GM12801 (cell line): ENCODE measurements around the gene QPCT.

ENCODE experiments used
- CTCF ChIP-seq: IDR thresholded peaks from one replicate; pipeline ENCODE4 v1.5.1; 2011; ENCODE audit warnings: control low read depth; ENCODE audit not compliant: insufficient read length; ENCODE audit errors: extremely low read depth

The QPCT gene

DNA sequence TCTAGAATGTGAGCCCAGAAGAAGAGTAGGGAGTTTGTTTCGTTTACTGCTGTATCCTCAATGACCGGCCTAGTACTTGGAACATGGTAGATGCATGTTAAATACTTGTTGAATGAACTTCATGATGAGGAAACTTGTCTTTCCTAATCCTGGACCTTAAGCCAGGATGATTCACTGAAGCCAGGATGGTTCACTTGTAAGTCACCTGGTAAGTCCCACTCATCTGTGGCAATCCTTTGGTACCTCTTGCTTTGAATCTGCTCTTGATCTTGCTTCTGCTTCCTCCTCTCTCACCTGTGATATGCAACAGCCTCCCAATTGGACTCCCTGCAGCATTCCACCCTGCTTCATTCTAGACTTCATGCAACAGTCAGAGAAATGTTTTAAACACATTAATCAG is 43.6 kb downstream of the QPCT start:
- no peak for TF ChIP-seq CTCF

GRCh38 chr2:37389395-37389794 is 45.0 kb downstream of the QPCT start:
- no peak for TF ChIP-seq CTCF

DNA sequence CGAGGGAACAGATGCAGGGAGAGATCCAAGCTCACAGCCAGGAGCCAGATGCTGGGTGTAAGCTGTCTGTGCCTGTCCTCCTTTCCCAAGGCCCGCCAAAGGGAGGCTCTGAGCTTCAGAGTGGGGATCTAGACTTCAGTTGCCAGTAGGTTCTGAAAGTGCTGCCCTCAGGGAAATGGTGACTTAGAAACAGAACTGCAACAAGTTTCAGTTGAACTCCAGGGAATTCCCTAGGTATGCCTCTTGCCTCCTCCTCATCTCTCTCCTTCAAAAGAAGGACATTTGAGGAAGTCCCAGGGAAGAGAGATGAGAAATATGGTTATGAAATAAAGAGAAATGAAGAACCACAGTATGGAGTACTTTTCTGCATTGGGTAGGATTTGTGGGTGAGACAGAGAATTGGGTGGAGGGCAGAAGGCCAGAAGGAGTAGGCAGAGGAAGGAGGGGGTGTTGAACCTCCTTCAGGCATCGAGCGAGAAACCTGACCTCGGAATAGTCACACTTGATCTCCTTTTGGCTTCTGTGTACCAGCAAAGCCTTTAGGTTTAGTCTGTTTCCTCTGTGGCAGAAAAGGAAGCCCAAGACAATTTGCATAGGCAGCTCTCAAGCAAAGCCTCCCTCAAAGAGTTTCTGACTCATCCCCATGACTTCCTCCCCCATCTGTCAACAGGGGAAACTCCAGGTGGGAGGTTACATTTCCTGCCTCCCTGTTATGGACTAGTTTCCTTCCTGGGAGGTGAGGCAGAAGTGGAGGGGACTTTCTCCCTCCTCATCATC is 45.7 kb downstream of the QPCT start:
- no peak for TF ChIP-seq CTCF

DNA sequence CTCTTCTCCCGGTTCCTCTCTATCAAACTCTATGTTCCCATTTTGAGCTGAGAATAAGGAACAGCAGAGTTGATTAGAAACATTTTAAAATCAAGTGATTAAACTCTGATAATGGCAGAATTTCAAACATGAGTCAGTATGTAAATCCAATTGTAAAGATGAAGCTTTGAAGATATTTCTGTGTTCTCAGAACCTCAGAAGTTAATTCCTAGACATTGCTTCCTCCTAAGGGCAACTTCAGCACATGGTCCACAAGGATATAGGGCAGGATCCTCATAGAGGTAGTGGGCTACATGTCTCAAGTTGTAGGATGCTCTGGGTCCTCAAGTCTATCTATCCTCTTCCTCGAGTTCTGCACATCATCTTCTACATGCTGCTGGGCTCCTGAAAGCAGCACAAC is 46.3 kb downstream of the QPCT start:
- TF ChIP-seq CTCF = no peak

DNA sequence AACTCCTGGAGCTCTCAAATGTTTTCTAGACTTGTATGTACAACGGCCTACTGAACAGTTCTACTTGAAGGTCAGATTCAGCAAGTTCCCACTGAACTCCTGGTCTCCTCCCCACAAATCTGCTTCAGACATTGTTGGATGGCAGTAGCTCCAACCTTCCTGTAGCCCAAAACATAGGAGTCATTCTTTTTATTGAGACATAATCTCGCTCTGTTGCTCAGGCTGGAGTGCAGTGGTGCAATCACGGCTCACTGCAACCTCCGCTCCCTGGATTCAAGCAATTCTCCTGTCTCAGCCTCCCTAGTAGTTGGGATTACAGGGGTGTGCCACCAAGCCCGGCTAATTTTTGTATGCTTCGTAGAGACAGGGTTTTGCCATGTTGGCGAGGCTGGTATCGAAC is 47.3 kb downstream of the QPCT start:
- no peak for TF ChIP-seq CTCF

DNA sequence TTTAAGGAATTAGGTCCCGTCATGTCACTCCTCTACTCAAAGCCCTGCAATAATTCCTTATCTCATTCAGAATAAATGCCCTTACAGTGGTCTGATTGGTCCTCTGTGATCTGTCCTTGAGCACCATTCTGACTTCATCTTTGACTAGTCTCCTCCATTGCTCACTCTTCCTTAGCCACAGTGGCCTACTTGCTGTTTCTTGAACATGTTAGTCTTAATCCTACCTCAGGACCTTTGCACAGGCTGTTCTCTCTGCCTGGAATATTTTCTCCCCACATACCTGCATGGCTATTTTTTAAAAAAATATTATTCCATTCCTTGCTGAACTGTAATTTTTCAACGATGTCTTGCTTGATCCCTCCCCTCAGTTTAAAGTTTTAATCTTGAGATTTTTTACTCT is 48.0 kb downstream of the QPCT start:
- no peak for TF ChIP-seq CTCF

DNA sequence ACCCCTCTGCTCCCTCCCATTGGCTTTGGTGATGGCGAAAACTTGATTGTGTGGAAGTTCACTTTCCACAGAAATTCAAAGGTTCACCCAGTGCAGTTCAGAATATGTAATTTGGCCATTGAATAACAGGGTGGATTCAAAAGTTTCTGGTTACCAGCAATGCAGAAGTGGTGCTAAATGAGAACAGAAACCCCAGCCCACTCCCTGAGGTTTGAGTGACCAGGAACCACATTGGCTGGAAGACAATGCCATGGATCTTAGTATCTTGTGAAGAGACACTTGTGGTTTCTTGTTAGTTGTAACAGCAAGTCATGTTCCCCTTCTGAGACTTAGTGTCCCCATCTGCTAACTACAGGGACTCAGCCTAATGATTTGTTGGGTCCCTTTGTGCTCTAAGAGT is 49.8 kb downstream of the QPCT start:
- TF ChIP-seq CTCF = no peak
